ENCODE data around the gene PARP3. TPM values are rescaled to one million over a fixed set of nuclear protein-coding genes. Genes with fewer than 3 reads are reported as not detected.

The PARP3 gene
- total RNA-seq, 1 donor from 2014 or later = 20.6 TPM

DNA sequence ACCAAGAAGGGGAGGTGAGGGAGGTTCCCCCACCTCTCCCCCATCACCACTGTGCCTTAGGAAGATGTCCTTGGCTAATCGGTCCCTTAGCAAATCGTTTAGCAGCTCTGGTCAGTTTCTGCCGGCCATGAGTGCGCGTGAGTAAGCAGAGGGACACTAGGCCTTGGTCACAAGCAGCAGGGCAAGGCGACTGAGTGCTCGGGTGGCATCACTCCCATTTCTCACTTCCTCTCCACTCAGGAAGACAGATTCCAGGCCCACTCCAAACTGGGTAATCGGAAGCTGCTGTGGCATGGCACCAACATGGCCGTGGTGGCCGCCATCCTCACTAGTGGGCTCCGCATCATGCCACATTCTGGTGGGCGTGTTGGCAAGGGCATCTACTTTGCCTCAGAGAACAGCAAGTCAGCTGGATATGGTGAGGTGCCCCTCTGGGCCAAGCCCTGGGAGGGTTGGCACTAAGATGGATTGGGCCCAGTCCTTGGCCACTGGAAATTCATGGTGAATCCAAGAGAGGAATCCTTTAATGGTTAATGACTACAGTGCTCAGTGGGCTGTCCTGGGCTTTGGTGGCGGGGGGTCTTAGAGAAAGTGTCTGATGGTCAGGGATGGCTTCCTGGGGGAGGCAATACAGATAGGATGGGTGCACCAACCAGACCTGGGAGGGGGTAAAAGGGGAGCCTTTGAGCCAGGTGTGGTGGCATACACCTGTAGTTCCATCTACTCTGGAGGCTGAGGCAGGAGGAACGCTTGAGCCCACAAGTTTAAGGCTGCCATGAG, 4.0 kb downstream of the PARP3 start:
- peaks cover 18% of the 10 kb centered on the region for H3K4me1 ChIP-seq
- H3K36me3 ChIP-seq = no peaks in the 10 kb centered on the region
- intact Hi-C loops (cut with DNase I) = no loop called here
- no peaks in the 10 kb centered on the region for H3K27me3 ChIP-seq
- TF ChIP-seq CTCF (IDR thresholded peaks at IDR 0.05) (no peak), POLR2AphosphoS5 (IDR thresholded peaks at IDR 0.05; ENCODE audit: insufficient read depth in 1 of 2, low read depth in 1 of 2) (no peak), POLR2A (IDR thresholded peaks at IDR 0.05) (no peak)
- no peak for DNase-seq (ENCODE audit: extremely low spot score in 2 of 2)
- H3K9me3 ChIP-seq = no peaks in the 10 kb centered on the region
- no peak overlapping the region for H3K27ac ChIP-seq
- H3K4me3 ChIP-seq = no peak overlapping the region

GRCh38 chr3:51946796-51947195, 4.6 kb downstream of the PARP3 start:
- H3K27ac ChIP-seq = no peak overlapping the region
- DNase-seq (ENCODE audit: extremely low spot score in 2 of 2) = no peak
- H3K27me3 ChIP-seq = no peaks in the 10 kb centered on the region
- TF ChIP-seq POLR2AphosphoS5 (IDR thresholded peaks at IDR 0.05; ENCODE audit: insufficient read depth in 1 of 2, low read depth in 1 of 2) (no peak), POLR2A (IDR thresholded peaks at IDR 0.05) (no peak), CTCF (IDR thresholded peaks at IDR 0.05) (no peak)
- H3K9me3 ChIP-seq = no peaks in the 10 kb centered on the region
- intact Hi-C loops (cut with DNase I) = no loop called here
- no peak overlapping the region for H3K4me3 ChIP-seq
- no peaks in the 10 kb centered on the region for H3K36me3 ChIP-seq
- H3K4me1 ChIP-seq = peaks cover 13% of the 10 kb centered on the region

DNA sequence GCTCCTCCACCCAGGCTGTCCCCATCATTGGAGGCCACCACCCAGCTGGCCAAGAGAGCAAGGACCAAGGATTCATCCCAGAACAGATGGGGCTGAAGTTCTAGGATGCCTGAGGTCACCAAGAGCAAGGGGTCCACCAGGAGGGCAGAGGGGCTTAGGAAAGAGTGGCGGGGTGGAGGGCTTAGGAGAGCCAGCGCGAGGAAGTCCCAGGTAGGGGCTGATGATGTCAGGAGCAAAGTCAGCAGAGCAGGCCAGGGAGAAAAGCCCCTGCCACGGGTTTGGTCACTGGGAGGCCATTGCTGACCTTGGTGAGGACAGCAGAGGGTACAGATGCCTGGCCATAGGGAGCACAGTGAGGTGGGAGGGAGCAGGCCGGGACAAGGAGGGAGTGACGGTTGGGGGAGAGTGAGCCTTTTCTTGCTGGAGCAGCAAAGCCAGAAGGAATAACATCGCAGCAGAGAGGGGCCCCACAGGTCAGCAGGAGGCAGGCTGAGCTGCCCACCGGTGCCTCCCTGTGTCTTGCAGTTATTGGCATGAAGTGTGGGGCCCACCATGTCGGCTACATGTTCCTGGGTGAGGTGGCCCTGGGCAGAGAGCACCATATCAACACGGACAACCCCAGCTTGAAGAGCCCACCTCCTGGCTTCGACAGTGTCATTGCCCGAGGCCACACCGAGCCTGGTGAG, 5.2 kb downstream of the PARP3 start:
- no peak overlapping the region for H3K4me3 ChIP-seq
- H3K36me3 ChIP-seq = no peaks in the 10 kb centered on the region
- no peaks in the 10 kb centered on the region for H3K27me3 ChIP-seq
- DNase-seq (ENCODE audit: extremely low spot score in 2 of 2) = no peak
- TF ChIP-seq CTCF (IDR thresholded peaks at IDR 0.05) = no peak
- TF ChIP-seq POLR2A (IDR thresholded peaks at IDR 0.05) = no peak
- no peak for TF ChIP-seq POLR2AphosphoS5 (IDR thresholded peaks at IDR 0.05; ENCODE audit: insufficient read depth in 1 of 2, low read depth in 1 of 2)
- no peak overlapping the region for H3K27ac ChIP-seq
- H3K9me3 ChIP-seq = no peaks in the 10 kb centered on the region
- H3K4me1 ChIP-seq = peaks cover 11% of the 10 kb centered on the region
- intact Hi-C loops (cut with DNase I) = no loop called here

DNA sequence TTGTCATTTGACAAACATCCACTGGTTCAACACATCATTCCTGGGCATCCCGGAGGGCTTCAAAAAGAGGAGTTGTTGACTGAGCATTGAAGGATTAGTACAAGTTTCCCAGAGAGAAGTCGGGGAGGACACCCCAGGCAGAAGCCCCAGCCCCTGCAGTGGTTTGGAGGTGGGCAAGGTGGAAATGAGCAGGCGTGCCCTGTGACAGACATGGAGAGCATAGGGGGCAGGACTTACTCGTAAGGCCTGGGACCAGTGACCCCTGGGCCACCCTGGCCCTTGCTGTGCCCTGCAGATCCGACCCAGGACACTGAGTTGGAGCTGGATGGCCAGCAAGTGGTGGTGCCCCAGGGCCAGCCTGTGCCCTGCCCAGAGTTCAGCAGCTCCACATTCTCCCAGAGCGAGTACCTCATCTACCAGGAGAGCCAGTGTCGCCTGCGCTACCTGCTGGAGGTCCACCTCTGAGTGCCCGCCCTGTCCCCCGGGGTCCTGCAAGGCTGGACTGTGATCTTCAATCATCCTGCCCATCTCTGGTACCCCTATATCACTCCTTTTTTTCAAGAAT, 5.9 kb downstream of the PARP3 start:
- Histone ChIP-seq H3K27ac (no peak overlapping the region), H3K4me3 (no peak overlapping the region), H3K9me3 (no peaks in the 10 kb centered on the region), H3K36me3 (no peaks in the 10 kb centered on the region), H3K27me3 (no peaks in the 10 kb centered on the region), H3K4me1 (peaks cover 3% of the 10 kb centered on the region)
- TF ChIP-seq POLR2A (IDR thresholded peaks at IDR 0.05) (no peak), CTCF (IDR thresholded peaks at IDR 0.05) (no peak), POLR2AphosphoS5 (IDR thresholded peaks at IDR 0.05; ENCODE audit: insufficient read depth in 1 of 2, low read depth in 1 of 2) (no peak)
- DNase-seq (ENCODE audit: extremely low spot score in 2 of 2) = no peak
- intact Hi-C loops (cut with DNase I) = no loop called here

All from vagina (tissue), 2 donors.